H1 (cell line): ENCODE data around the gene IL9. TPM values are rescaled to one million over a fixed set of nuclear protein-coding genes. Genes with fewer than 3 reads are reported as not detected.

Source experiments
- CTCF ChIA-PET: fragments of 300-600 bp; sonication (Branson Sonifier 250); formaldehyde crosslinking; loops from one replicate; lab custom pipeline; 2021; ENCODE audit not compliant: partially characterized antibody; lab: Charles Lee
- POLR2A ChIA-PET: fragments of 300-600 bp; sonication (Branson Sonifier 250); formaldehyde crosslinking; loops from one replicate; lab custom pipeline; 2021; ENCODE audit warnings: inconsistent platforms; ENCODE audit not compliant: partially characterized antibody; lab: Charles Lee
- DNase-seq, 2 experiments: peaks; one replicate each; pipeline versions ENCODE4 v3.0.0 to v3.0.0-alpha.2; 2010 to 2022; ENCODE audit warnings: low spot score in 2 of 2, low read depth in 1 of 2, mixed read lengths in 1 of 2
- FAIRE-seq: peaks from 2 replicates; lab custom pipeline; 2011; peaks lifted over from hg19 to GRCh38; lab: Jason Lieb, UNC
- H2AFZ ChIP-seq: 2 replicates; pipeline ENCODE4 v1.8.1; 2012; ENCODE audit warnings: low read length, inconsistent platforms
- H2AK5ac ChIP-seq: 2 replicates; pipeline ENCODE4 v1.6.1; 2013; ENCODE audit warnings: low read depth, low read length
- H2BK120ac ChIP-seq: replicated peaks from 2 replicates; pipeline ENCODE3; 2013; ENCODE audit warnings: low read depth, low read length, inconsistent platforms
- H2BK12ac ChIP-seq: 2 replicates; pipeline ENCODE4 v1.6.1; 2013; ENCODE audit warnings: low read depth, low read length
- H2BK15ac ChIP-seq: 2 replicates; pipeline ENCODE4 v1.6.1; 2013; ENCODE audit warnings: low read length
- H2BK20ac ChIP-seq: 2 replicates; pipeline ENCODE4 v1.6.1; 2013; ENCODE audit warnings: low read length
- H2BK5ac ChIP-seq: 2 replicates; pipeline ENCODE4 v1.6.1; 2013; ENCODE audit warnings: low read depth, low read length
- H3K14ac ChIP-seq: 2 replicates; pipeline ENCODE4 v1.6.1; 2013; ENCODE audit warnings: inconsistent platforms; ENCODE audit not compliant: insufficient read length
- H3K18ac ChIP-seq: 2 replicates; pipeline ENCODE4 v1.6.1; 2013; ENCODE audit warnings: low read length; ENCODE audit errors: extremely low read depth
- H3K23ac ChIP-seq: 2 replicates; pipeline ENCODE4 v1.6.1; 2013; ENCODE audit warnings: inconsistent platforms; ENCODE audit not compliant: insufficient read length
- H3K23me2 ChIP-seq: 2 replicates; pipeline ENCODE4 v1.6.1; 2013; ENCODE audit warnings: low read depth, low read length
- H3K27ac ChIP-seq: 2 replicates; pipeline ENCODE4 v1.6.1; 2011; ENCODE audit warnings: low read depth, low read length, inconsistent platforms
- H3K27me3 ChIP-seq, 4 experiments: replicated peaks in 1 of 4; 1 replicate in 1 of 4; 2 replicates in 3 of 4; pipeline versions ENCODE4 v1.6.1 to v1.8.1; 2011 to 2013; ENCODE audit warnings: low read length in 3 of 4, mild to moderate bottlenecking in 3 of 4, inconsistent platforms in 2 of 4, mixed read lengths in 2 of 4, moderate library complexity in 1 of 4; ENCODE audit not compliant: control insufficient read depth in 3 of 4, insufficient read depth in 3 of 4; ENCODE audit errors: extremely low read depth in 1 of 4
- H3K36me3 ChIP-seq, 4 experiments: 2 replicates each; pipeline versions ENCODE4 v1.6.1 to v1.8.1; 2011 to 2013; ENCODE audit warnings: mild to moderate bottlenecking in 4 of 4, low read length in 3 of 4, moderate library complexity in 2 of 4, control low read depth in 1 of 4, inconsistent platforms in 1 of 4; ENCODE audit not compliant: insufficient read depth in 4 of 4, control insufficient read depth in 2 of 4
- H3K4ac ChIP-seq: replicated peaks from 2 replicates; pipeline ENCODE3; 2013; ENCODE audit warnings: low read length, low read depth, mixed read lengths, inconsistent platforms; ENCODE audit not compliant: insufficient read length
- H3K4me1 ChIP-seq, 4 experiments: replicated peaks in 1 of 4; 1 replicate in 1 of 4; 2 replicates in 3 of 4; pipeline versions ENCODE4 v1.6.1 to v1.8.1; 2011 to 2013; ENCODE audit warnings: low read length in 3 of 4, inconsistent platforms in 2 of 4, mixed read lengths in 1 of 4; ENCODE audit not compliant: insufficient read depth in 4 of 4, control insufficient read depth in 3 of 4
- H3K4me2 ChIP-seq, 2 experiments: 2 replicates each; pipeline versions ENCODE4 v1.6.1 to v1.8.1; 2011 to 2013; ENCODE audit warnings: low read depth in 2 of 2, low read length in 2 of 2, control low read depth in 1 of 2, inconsistent platforms in 1 of 2, mild to moderate bottlenecking in 1 of 2; ENCODE audit not compliant: insufficient read depth in 1 of 2
- H3K4me3 ChIP-seq, 4 experiments: fragments of 200-600, 300-600 bp in 1 of 4; sonication (generic), shearing (Covaris generic), sonication (Bioruptor Twin) in 1 of 4; 2 replicates each; pipeline versions ENCODE4 v1.5.1 to v1.8.1; 2011 to 2016; ENCODE audit warnings: low read length in 4 of 4, low read depth in 3 of 4, control low read depth in 2 of 4, inconsistent platforms in 2 of 4, mild to moderate bottlenecking in 2 of 4, mixed read lengths in 1 of 4, moderate library complexity in 1 of 4; ENCODE audit not compliant: insufficient read depth in 2 of 4; ENCODE audit errors: extremely low read depth in 1 of 4
- H3K56ac ChIP-seq: replicated peaks from 2 replicates; pipeline ENCODE3; 2013; ENCODE audit warnings: low read depth, mild to moderate bottlenecking, mixed read lengths, low read length, inconsistent platforms; ENCODE audit not compliant: insufficient read length
- H3K79me1 ChIP-seq: 2 replicates; pipeline ENCODE4 v1.6.1; 2013; ENCODE audit warnings: low read depth, low read length, control low read depth
- H3K79me2 ChIP-seq, 2 experiments: 2 replicates each; pipeline versions ENCODE4 v1.6.1 to v1.8.1; 2012 to 2013; ENCODE audit warnings: low read length in 2 of 2, mild to moderate bottlenecking in 2 of 2, inconsistent platforms in 1 of 2; ENCODE audit not compliant: insufficient read depth in 2 of 2, control insufficient read depth in 1 of 2
- H3K9ac ChIP-seq, 4 experiments: replicated peaks in 1 of 4; 1 replicate in 1 of 4; 2 replicates in 3 of 4; pipeline versions ENCODE4 v1.6.1 to v1.8.1; 2011 to 2013; ENCODE audit warnings: low read depth in 3 of 4, low read length in 3 of 4, control low read depth in 2 of 4, mild to moderate bottlenecking in 2 of 4, moderate library complexity in 2 of 4, inconsistent platforms in 1 of 4; ENCODE audit errors: extremely low read depth in 1 of 4
- H3K9me3 ChIP-seq, 2 experiments: 2 replicates each; pipeline versions ENCODE4 v1.6.1 to v1.8.1; 2012 to 2013; ENCODE audit warnings: mild to moderate bottlenecking in 2 of 2, moderate library complexity in 2 of 2, control low read depth in 1 of 2, inconsistent platforms in 1 of 2, low read depth in 1 of 2, low read length in 1 of 2, mixed read lengths in 1 of 2; ENCODE audit not compliant: insufficient read depth in 2 of 2
- H4K20me1 ChIP-seq, 2 experiments: replicated peaks in 1 of 2; 2 replicates each; pipeline versions ENCODE3 to v1.8.1; 2011 to 2013; ENCODE audit warnings: inconsistent platforms in 2 of 2, low read length in 2 of 2, mild to moderate bottlenecking in 1 of 2; ENCODE audit not compliant: insufficient read depth in 2 of 2, control insufficient read depth in 1 of 2
- H4K5ac ChIP-seq: 2 replicates; pipeline ENCODE4 v1.6.1; 2013; ENCODE audit warnings: low read length, low read depth, mixed read lengths, inconsistent platforms; ENCODE audit not compliant: insufficient read length
- H4K8ac ChIP-seq: 2 replicates; pipeline ENCODE4 v1.8.0; 2013; ENCODE audit warnings: mild to moderate bottlenecking, moderate library complexity, low read length, inconsistent platforms; ENCODE audit not compliant: insufficient read depth; ENCODE audit errors: extremely low read depth
- H4K91ac ChIP-seq: replicated peaks from 2 replicates; pipeline ENCODE3; 2013; ENCODE audit warnings: low read length, mixed read lengths, inconsistent platforms; ENCODE audit not compliant: insufficient read length
- ATF2 ChIP-seq: IDR thresholded peaks from 2 replicates; pipeline ENCODE4 v1.6.1; 2012; ENCODE audit warnings: low read length, inconsistent platforms
- CHD1 ChIP-seq: IDR thresholded peaks from 2 replicates; pipeline ENCODE4 v1.6.1; 2012; ENCODE audit warnings: low read depth, low read length, improper control_type of control experiment
- JUND ChIP-seq: IDR thresholded peaks from 2 replicates; pipeline ENCODE4 v1.6.1; 2011; ENCODE audit warnings: mild to moderate bottlenecking, improper control_type of control experiment, low read length
- MAFK ChIP-seq: IDR thresholded peaks from 2 replicates; pipeline ENCODE4 v1.6.1; 2012; ENCODE audit warnings: low read depth, mild to moderate bottlenecking, improper control_type of control experiment, low read length
- NANOG ChIP-seq: IDR thresholded peaks from 2 replicates; pipeline ENCODE4 v1.6.1; 2011; ENCODE audit warnings: low read length, low read depth, mild to moderate bottlenecking, inconsistent platforms; ENCODE audit not compliant: insufficient read depth, poor library complexity, severe bottlenecking
- POU5F1 ChIP-seq: IDR thresholded peaks from 2 replicates; pipeline ENCODE4 v1.6.1; 2011; ENCODE audit warnings: low read depth, mild to moderate bottlenecking, low read length, moderate library complexity
- TAF1 ChIP-seq: IDR thresholded peaks from 2 replicates; pipeline ENCODE4 v1.6.1; 2011; ENCODE audit warnings: mild to moderate bottlenecking, low read depth, low read length
- USF2 ChIP-seq: IDR thresholded peaks from 2 replicates; pipeline ENCODE4 v1.6.1; 2011; ENCODE audit warnings: low read length, improper control_type of control experiment
- YY1 ChIP-seq: IDR thresholded peaks from 2 replicates; pipeline ENCODE4 v1.6.1; 2011; ENCODE audit warnings: low read depth, mild to moderate bottlenecking, low read length
- ZNF274 ChIP-seq: IDR thresholded peaks from 2 replicates; pipeline ENCODE4 v1.7.0; 2012; ENCODE audit warnings: low read length, borderline replicate concordance; ENCODE audit errors: extremely low read depth
- WGBS, 2 experiments: shearing (Covaris generic) in 1 of 2; methylation state at CpG; one replicate each; pipeline versions ENCODE4 v1.1.6 to v1.1.7; 2013 to 2015; ENCODE audit warnings: low lambda C conversion rate in 2 of 2, mixed read lengths in 2 of 2, inconsistent platforms in 1 of 2, low coverage in 1 of 2, missing lambda C conversion rate in 1 of 2; ENCODE audit not compliant: insufficient replicate concordance in 2 of 2, insufficient coverage in 1 of 2, insufficient read length in 1 of 2; ENCODE audit errors: extremely low coverage in 1 of 2, missing lambda C conversion rate in 1 of 2; 5-methylcytosine and 5-hydroxymethylcytosine counted together
- polyA plus RNA-seq, 7 experiments: library from polyadenylated mRNA; depleted of rRNA in 3 of 7; stranded (reverse) in 5 of 7; unstranded in 2 of 7; fragments of >200 nt in 5 of 7; fragments of 200-250 nt in 2 of 7; gene quantifications; 1 replicate in 5 of 7; 2 replicates in 1 of 7; 4 replicates in 1 of 7; pipeline versions ENCODE4 v1.2.1 to v1.2.3, GENCODE V29; 2011 to 2013; ENCODE audit warnings: missing spikeins in 2 of 7, mixed read lengths in 2 of 7
- total RNA-seq: library from RNA; stranded (reverse); fragmentation: NEBNext Ultra II Directional; extraction: Animal tissue kit (Norgen Biotek cat#: 25700); gene quantifications from 2 replicates; pipeline ENCODE4 v1.2.1, GENCODE V29; 2021

The IL9 gene
- total and polyA plus RNA-seq, 2 of the 8 experiments (the other 6 are each of a cell fraction or from before 2014, with no cell fraction given), result not detected

- Histone ChIP-seq H3K27ac (no peak overlapping the region), H3K18ac (no peak overlapping the region), H3K79me2 (no peaks in the 10 kb centered on the region), H2AFZ (no peak overlapping the region), H3K27me3 (no peaks in the 10 kb centered on the region), H3K9ac (no peak overlapping the region), H2BK20ac (no peak overlapping the region), H3K4ac (no peak overlapping the region), H2BK5ac (no peak overlapping the region), H3K23ac (no peak overlapping the region), H2AK5ac (no peak overlapping the region), H3K4me2 (no peak overlapping the region), H3K23me2 (no peaks in the 10 kb centered on the region), H3K9me3 (no peaks in the 10 kb centered on the region), H3K4me1 (no peaks in the 10 kb centered on the region), H4K5ac (no peak overlapping the region), H3K56ac (no peak overlapping the region), H3K14ac (no peak overlapping the region), H2BK12ac (no peak overlapping the region), H3K79me1 (no peaks in the 10 kb centered on the region), H3K4me3 (no peak overlapping the region), H4K91ac (no peak overlapping the region), H3K36me3 (no peaks in the 10 kb centered on the region), H4K8ac (no peak overlapping the region), H4K20me1 (no peaks in the 10 kb centered on the region), H2BK120ac (no peak overlapping the region), H2BK15ac (no peak overlapping the region)
- ChIA-PET POLR2A (no interaction called here), CTCF (interaction anchor here (1.0 to 4.7 kb wide), 3 partner anchors 12 to 22 kb away, joined by 3 to 24 read pairs (median 15); no protein-coding TSS in a partner anchor)
- DNase-seq (no peak), FAIRE-seq (no peak)
- no peak for TF ChIP-seq NANOG
- TF ChIP-seq POU5F1, result no peak
- no peak for TF ChIP-seq CHD1
- TF ChIP-seq ATF2, result no peak
- no peak for TF ChIP-seq MAFK
- no peak for TF ChIP-seq JUND
- no peak for TF ChIP-seq YY1
- no peak for TF ChIP-seq TAF1
- no peak for TF ChIP-seq USF2
- TF ChIP-seq ZNF274, result no peak
- WGBS, 2 experiments, result 95% methylated on average over 3 of the region's 3 CpGs; no CpG with 5 or more reads in 1 of the 2 experiments
Observed at GRCh38 chr5:135901633-135902032, 6.0 kb upstream of the IL9 start.
